ENCODE measurements around the gene ISL2.

DNA sequence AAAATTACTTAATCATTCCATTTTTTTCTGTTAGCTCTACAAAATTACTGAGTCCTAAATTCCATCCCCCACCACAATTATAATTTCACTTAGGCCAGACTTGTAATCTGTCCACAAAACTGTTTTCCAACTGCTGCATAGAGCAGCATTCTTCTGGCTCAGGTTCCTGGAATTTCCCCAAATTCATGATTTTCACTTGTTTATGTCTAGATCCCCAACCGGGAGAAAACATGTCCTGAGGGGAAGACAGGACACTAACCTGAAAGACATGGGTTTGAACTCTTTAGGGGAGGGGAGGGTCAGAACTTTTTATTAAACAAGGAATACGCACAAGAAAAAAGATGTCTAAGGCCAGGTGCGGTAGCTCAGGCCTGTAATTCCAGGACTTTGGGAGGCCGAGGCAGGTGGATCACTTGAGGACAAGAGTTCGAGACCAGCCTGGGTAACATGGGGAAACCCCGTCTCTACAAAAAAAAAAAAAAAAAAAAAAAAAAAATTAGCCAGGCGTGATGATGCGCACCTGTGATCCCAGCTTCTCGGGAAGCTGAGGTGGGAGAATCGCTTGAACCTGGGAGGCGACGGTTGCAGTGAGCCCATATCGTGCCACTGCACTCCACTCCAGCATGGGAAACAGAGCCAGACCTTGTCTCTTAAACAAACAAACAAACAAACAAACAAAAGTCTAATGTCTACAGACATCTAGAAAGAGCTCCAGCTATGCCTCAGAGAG is 26.8 kb upstream of the ISL2 start:
- TF ChIP-seq, protein P1, sequence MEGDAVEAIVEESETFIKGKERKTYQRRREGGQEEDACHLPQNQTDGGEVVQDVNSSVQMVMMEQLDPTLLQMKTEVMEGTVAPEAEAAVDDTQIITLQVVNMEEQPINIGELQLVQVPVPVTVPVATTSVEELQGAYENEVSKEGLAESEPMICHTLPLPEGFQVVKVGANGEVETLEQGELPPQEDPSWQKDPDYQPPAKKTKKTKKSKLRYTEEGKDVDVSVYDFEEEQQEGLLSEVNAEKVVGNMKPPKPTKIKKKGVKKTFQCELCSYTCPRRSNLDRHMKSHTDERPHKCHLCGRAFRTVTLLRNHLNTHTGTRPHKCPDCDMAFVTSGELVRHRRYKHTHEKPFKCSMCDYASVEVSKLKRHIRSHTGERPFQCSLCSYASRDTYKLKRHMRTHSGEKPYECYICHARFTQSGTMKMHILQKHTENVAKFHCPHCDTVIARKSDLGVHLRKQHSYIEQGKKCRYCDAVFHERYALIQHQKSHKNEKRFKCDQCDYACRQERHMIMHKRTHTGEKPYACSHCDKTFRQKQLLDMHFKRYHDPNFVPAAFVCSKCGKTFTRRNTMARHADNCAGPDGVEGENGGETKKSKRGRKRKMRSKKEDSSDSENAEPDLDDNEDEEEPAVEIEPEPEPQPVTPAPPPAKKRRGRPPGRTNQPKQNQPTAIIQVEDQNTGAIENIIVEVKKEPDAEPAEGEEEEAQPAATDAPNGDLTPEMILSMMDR (conservative IDR thresholded peaks at IDR 0.05; ENCODE audit: low read length): no peak
- TF ChIP-seq EZH2phosphoT487 (IDR thresholded peaks at IDR 0.05; ENCODE audit: borderline replicate concordance, low read depth, low read length): no peak

All from OCI-LY7 (cell line).